Kidney (tissue), 14 donors: ENCODE measurements around the gene SMCHD1. TPM values are rescaled to one million over a fixed set of nuclear protein-coding genes. Genes with fewer than 3 reads are reported as not detected.

Source experiments
- DNase-seq, 5 donors: peaks; one replicate each; pipeline ENCODE4 v3.0.0-alpha.2; 2013 to 2020
- FAIRE-seq: peaks from 2 replicates; lab custom pipeline; 2012; peaks lifted over from hg19 to GRCh38; lab: Jason Lieb, UNC
- H3K27ac ChIP-seq, 2 donors: one replicate each; pipeline ENCODE4 v1.7.0; 2013; ENCODE audit warnings: low read depth in 2 of 2, low read length in 2 of 2, inconsistent platforms in 1 of 2
- H3K27me3 ChIP-seq: one replicate; pipeline ENCODE4 v1.7.1; 2013; ENCODE audit warnings: low read length, inconsistent platforms; ENCODE audit not compliant: control insufficient read depth, insufficient read depth
- H3K36me3 ChIP-seq, 3 donors: one replicate each; pipeline versions ENCODE4 v1.7.0 to v1.7.1; 2013; ENCODE audit warnings: low read length in 3 of 3, control low read depth in 1 of 3, inconsistent platforms in 1 of 3; ENCODE audit not compliant: insufficient read depth in 3 of 3, control insufficient read depth in 2 of 3
- H3K4me1 ChIP-seq, 3 donors: one replicate each; pipeline versions ENCODE4 v1.7.0 to v1.7.1; 2013; ENCODE audit warnings: low read length in 3 of 3, inconsistent platforms in 1 of 3, low read depth in 1 of 3; ENCODE audit not compliant: control insufficient read depth in 2 of 3, insufficient read depth in 2 of 3
- H3K4me3 ChIP-seq, 3 donors: one replicate each; pipeline versions ENCODE4 v1.7.0 to v1.8.1; 2013; ENCODE audit warnings: low read length in 3 of 3, control low read depth in 1 of 3, inconsistent platforms in 1 of 3
- H3K9ac ChIP-seq, 3 donors: one replicate each; pipeline versions ENCODE4 v1.7.0 to v1.7.1; 2013; ENCODE audit warnings: low read length in 3 of 3, control low read depth in 1 of 3, inconsistent platforms in 1 of 3
- H3K9me3 ChIP-seq, 3 donors: one replicate each; pipeline versions ENCODE4 v1.7.0 to v1.7.1; 2013; ENCODE audit warnings: low read length in 3 of 3, control low read depth in 1 of 3, inconsistent platforms in 1 of 3; ENCODE audit not compliant: control insufficient read depth in 2 of 3, insufficient read depth in 1 of 3
- intact Hi-C: fragments of 100-400 bp; cut with DNase I; formaldehyde crosslinking; loops from one replicate; pipeline ENCODE4 v1.11.1; 2022
- polyA plus RNA-seq: library from polyadenylated mRNA; stranded (reverse); fragments of 350-450 nt; fragmentation: Illumina TruSeq; extraction: RNeasy Lipid Tissue Mini Kit (QIAGEN cat#74804); gene quantifications from one replicate; pipeline ENCODE4 v1.2.3, GENCODE V29; 2014; ENCODE audit warnings: low read depth, low replicate concordance; ENCODE audit not compliant: insufficient read depth
- total RNA-seq: library from RNA; stranded (reverse); fragmentation: NEBNext Ultra II Directional; extraction: Animal tissue kit (Norgen Biotek cat#: 25700); gene quantifications from one replicate; pipeline ENCODE4 v1.2.1, GENCODE V29; 2021
- TF ChIP-seq, protein P1 (sequence below): IDR thresholded peaks from 3 replicates; pipeline ENCODE4 v1.5.1; 2012; ENCODE audit warnings: mild to moderate bottlenecking, moderate library complexity, borderline replicate concordance; ENCODE audit not compliant: insufficient read depth; ENCODE audit errors: extremely low read depth
- donor health status: control.
- donor health status: control.
- donor health status: control.
- donor health status: control.
- donor health status: control.
- donor health status: DM: yes; HTN: yes; CAD: no.
- donor health status: Normal renal cell carcinoma (clear cell type).

SMCHD1 gene
- total and polyA plus RNA-seq, 2 donors from 2014 or later = 5.2 to 59.0 TPM

DNA sequence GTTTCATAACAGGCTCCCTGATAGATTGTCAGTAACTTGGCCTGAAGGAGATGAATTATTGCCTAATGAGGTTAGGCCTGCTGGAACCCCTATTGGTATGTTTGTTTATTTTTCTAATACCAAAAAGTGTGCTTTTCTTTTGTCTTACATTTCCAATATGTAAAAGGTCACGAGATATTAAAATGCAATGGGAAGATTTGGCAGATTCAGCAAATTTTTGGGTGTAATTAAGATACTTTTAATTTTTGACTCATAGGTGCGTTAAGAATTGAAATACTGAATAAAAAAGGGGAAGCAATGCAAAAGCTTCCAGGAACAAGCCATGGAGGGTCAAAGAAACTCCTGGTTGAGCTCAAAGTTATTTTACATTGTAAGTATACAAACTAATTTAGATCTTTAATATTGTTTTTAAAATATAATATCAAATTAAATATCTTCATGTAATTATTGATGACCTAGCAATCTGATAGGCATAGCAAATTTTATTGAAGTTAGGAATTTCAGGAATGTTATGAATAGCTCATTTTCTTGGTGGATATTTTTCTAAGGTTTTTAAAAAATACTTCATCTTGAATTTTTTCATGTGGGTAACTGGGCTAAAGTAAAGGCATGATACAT lies 52.1 kb downstream of the SMCHD1 start:
- no peaks in the 10 kb centered on the region for H3K9me3 ChIP-seq
- FAIRE-seq (no peak), DNase-seq (no peak)
- H3K36me3 ChIP-seq = peaks cover under 1 to 14% (median 8%) of the 10 kb centered on the region in 3 donors
- H3K4me3 ChIP-seq = no peak overlapping the region
- TF ChIP-seq, protein P1, sequence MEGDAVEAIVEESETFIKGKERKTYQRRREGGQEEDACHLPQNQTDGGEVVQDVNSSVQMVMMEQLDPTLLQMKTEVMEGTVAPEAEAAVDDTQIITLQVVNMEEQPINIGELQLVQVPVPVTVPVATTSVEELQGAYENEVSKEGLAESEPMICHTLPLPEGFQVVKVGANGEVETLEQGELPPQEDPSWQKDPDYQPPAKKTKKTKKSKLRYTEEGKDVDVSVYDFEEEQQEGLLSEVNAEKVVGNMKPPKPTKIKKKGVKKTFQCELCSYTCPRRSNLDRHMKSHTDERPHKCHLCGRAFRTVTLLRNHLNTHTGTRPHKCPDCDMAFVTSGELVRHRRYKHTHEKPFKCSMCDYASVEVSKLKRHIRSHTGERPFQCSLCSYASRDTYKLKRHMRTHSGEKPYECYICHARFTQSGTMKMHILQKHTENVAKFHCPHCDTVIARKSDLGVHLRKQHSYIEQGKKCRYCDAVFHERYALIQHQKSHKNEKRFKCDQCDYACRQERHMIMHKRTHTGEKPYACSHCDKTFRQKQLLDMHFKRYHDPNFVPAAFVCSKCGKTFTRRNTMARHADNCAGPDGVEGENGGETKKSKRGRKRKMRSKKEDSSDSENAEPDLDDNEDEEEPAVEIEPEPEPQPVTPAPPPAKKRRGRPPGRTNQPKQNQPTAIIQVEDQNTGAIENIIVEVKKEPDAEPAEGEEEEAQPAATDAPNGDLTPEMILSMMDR = no peak
- no peaks in the 10 kb centered on the region for H3K4me1 ChIP-seq
- no peaks in the 10 kb centered on the region for H3K27me3 ChIP-seq
- H3K27ac ChIP-seq = no peak overlapping the region
- intact Hi-C loops = no loop called here
- H3K9ac ChIP-seq = no peak overlapping the region

DNA sequence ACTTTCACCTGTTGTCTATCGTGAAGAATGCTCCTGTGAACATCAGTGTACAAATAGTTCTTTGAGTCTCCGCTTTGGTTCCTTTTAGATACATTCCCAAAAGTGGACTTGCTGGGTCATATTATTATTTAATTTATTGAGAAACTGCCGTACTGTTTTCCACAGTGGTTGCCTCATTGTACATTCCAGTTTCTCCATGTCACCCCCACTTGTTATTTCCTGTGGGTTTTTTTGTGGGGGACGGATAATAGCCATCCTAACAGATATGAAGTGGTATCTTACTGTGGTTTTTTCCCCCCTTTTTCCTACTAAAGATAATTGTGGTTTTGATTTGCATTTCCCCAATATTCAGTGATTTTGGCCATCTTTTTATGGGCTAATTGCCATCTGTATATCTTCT lies 53.8 kb downstream of the SMCHD1 start:
- Histone ChIP-seq H3K9ac (no peak overlapping the region), H3K4me1 (no peaks in the 10 kb centered on the region), H3K36me3 (peaks cover 4 to 16% (median 8%) of the 10 kb centered on the region in 3 donors), H3K4me3 (no peak overlapping the region), H3K27ac (no peak overlapping the region), H3K9me3 (no peaks in the 10 kb centered on the region), H3K27me3 (no peaks in the 10 kb centered on the region)
- intact Hi-C loops = no loop called here
- FAIRE-seq (no peak), DNase-seq (no peak)
- TF ChIP-seq, protein P1 = no peak

DNA sequence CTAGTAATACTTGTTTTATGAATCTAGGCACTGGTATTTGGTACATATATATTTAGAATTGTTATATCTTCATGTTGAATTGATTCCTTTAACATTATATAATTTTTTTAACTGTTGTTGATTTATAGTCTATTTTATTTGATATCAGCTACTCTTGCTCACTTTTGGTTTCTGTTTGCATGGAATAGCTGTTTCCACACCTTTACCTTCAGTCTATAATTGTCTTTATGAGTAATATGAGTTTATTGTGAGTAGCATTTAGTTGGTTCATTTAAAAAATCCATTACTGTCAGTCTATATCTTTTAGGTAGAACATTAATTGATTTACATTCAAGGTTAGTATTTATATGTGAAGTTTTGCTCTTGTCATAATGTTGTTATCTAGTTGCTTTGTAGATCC lies 58.6 kb downstream of the SMCHD1 start:
- intact Hi-C loops = no loop called here
- H3K27ac ChIP-seq = no peak overlapping the region
- H3K36me3 ChIP-seq = peaks cover 9 to 15% (median 10%) of the 10 kb centered on the region in 3 donors
- no peaks in the 10 kb centered on the region for H3K27me3 ChIP-seq
- TF ChIP-seq, protein P1 = no peak
- H3K4me1 ChIP-seq = no peaks in the 10 kb centered on the region
- no peak overlapping the region for H3K9ac ChIP-seq
- no peak for FAIRE-seq
- no peak overlapping the region for H3K4me3 ChIP-seq
- no peaks in the 10 kb centered on the region for H3K9me3 ChIP-seq
- DNase-seq = no peak

DNA sequence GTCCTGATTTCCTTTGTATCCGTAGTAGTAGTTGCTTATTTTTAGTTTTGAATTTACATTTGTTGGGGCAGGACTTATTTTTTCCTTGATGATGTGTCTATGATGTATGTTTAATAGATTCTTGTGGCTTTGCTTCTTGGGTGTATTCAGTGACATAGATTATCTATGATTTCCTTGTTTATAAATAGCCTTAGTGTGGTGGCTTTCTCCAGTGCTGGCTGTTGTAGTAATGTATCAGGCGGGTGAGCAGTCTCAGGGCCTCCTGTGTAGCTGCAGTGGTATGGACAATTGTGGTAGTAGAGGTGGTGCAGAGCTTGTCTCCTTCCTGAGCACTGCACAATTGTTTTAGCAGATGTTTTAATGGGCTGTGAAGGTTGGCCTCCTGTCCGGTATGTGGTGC lies 60.5 kb downstream of the SMCHD1 start:
- Histone ChIP-seq H3K36me3 (peaks cover 10 to 13% (median 12%) of the 10 kb centered on the region in 3 donors), H3K4me1 (no peaks in the 10 kb centered on the region), H3K4me3 (no peak overlapping the region), H3K9ac (no peak overlapping the region), H3K27me3 (no peaks in the 10 kb centered on the region), H3K27ac (no peak overlapping the region), H3K9me3 (no peaks in the 10 kb centered on the region)
- intact Hi-C loops = no loop called here
- TF ChIP-seq, protein P1 = no peak
- no peak for FAIRE-seq
- DNase-seq = no peak
